MM.1S (cell line): ENCODE measurements around the gene TUBB2B.

Experiments used
- DNase-seq: peaks from one replicate; pipeline ENCODE4 v3.0.0-alpha.2; 2015
- H2AFZ ChIP-seq: fragments of 300-600 bp; sonication (generic); 2 replicates; pipeline ENCODE4 v1.6.0; 2016; ENCODE audit warnings: antibody characterized with exemption, low read length
- H3F3A ChIP-seq: fragments of 300-600 bp; sonication (generic); 2 replicates; pipeline ENCODE4 v1.6.1; 2016; ENCODE audit warnings: mild to moderate bottlenecking, antibody characterized with exemption, low read length, moderate library complexity, mixed read lengths; ENCODE audit not compliant: insufficient read depth
- H3K27ac ChIP-seq: fragments of 300-600 bp; sonication (generic); 2 replicates; pipeline ENCODE4 v1.5.1; 2016; ENCODE audit warnings: mild to moderate bottlenecking, low read length
- H3K27me3 ChIP-seq: fragments of 300-600 bp; sonication (generic); replicated peaks from 2 replicates; pipeline ENCODE4 v1.6.0; 2016; ENCODE audit warnings: low read length; ENCODE audit not compliant: insufficient read depth
- H3K36me3 ChIP-seq: fragments of 300-600 bp; sonication (generic); replicated peaks from 2 replicates; pipeline ENCODE4 v1.6.1; 2016; ENCODE audit warnings: mild to moderate bottlenecking, low read length, mixed read lengths; ENCODE audit not compliant: insufficient read depth
- H3K4me1 ChIP-seq: fragments of 300-600 bp; sonication (generic); 2 replicates; pipeline ENCODE4 v1.6.1; 2016; ENCODE audit warnings: low read length, mixed read lengths
- H3K4me2 ChIP-seq: fragments of 300-600 bp; sonication (generic); 2 replicates; pipeline ENCODE4 v1.6.0; 2016; ENCODE audit warnings: low read depth, low read length
- H3K4me3 ChIP-seq: fragments of 300-600 bp; sonication (generic); 2 replicates; pipeline ENCODE4 v1.5.1; 2016; ENCODE audit warnings: low read length, mixed read lengths
- H3K79me2 ChIP-seq: fragments of 300-600 bp; sonication (generic); 2 replicates; pipeline ENCODE4 v1.6.1; 2016; ENCODE audit warnings: mixed run types, low read length, mixed read lengths
- H3K9ac ChIP-seq: fragments of 300-600 bp; sonication (generic); 2 replicates; pipeline ENCODE4 v1.6.1; 2016; ENCODE audit warnings: low read length, mixed read lengths
- H3K9me2 ChIP-seq: fragments of 300-600 bp; sonication (generic); replicated peaks from 2 replicates; pipeline ENCODE4 v1.6.1; 2016; ENCODE audit warnings: mild to moderate bottlenecking, low read length, mixed read lengths; ENCODE audit not compliant: insufficient read depth
- H3K9me3 ChIP-seq: fragments of 300-600 bp; sonication (generic); replicated peaks from 2 replicates; pipeline ENCODE4 v1.6.1; 2016; ENCODE audit warnings: mild to moderate bottlenecking, low read length, mixed read lengths; ENCODE audit not compliant: insufficient read depth
- H4K20me1 ChIP-seq: fragments of 300-600 bp; sonication (generic); 2 replicates; pipeline ENCODE4 v1.6.1; 2016; ENCODE audit warnings: mild to moderate bottlenecking, low read length, moderate library complexity, mixed read lengths; ENCODE audit not compliant: insufficient read depth
- EZH2 ChIP-seq: fragments of 300-600 bp; sonication (generic); optimal IDR thresholded peaks from 2 replicates; pipeline ENCODE3; 2017; ENCODE audit warnings: low read depth, mild to moderate bottlenecking, antibody characterized with exemption, low read length, mixed read lengths
- EZH2phosphoT487 ChIP-seq: fragments of 300-600 bp; sonication (generic); IDR thresholded peaks from 2 replicates; pipeline ENCODE4 v1.6.1; 2018; ENCODE audit warnings: antibody characterized with exemption, low read length
- TF ChIP-seq, protein P1 (sequence below): fragments of 300-600 bp; sonication (generic); IDR thresholded peaks from 2 replicates; pipeline ENCODE4 v1.5.1; 2016; ENCODE audit warnings: antibody characterized with exemption, low read length, mixed read lengths

TUBB2B gene

DNA sequence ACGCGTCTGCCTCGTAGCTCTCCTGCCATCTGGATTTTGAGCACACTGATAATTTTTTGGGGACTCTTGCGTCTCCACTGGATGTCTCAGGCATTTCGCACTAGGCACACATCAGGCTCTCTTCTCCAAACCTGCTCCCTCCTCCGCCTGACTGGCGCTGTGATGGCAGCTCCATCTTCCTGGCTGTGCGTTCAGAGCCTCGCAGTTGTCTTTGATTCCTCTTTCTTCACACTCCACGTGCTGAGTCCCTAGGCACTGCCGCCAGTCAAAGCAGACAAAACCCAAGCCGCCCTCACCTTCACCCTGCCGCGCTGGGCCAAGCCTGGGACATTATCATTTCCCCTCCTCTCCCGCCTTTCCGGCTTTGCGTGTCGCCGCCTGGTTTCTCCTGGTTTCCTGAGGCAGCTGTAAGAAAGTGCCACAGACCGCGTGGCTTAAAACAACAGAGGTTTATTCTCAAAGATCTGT, 32.1 kb upstream of the TUBB2B start:
- Histone ChIP-seq H3K4me3 (peak overlapping the region; percentile 86), H3K79me2 (peaks cover 55% of the 10 kb centered on the region), H3K9me2 (no peaks in the 10 kb centered on the region), H3F3A (no peaks in the 10 kb centered on the region), H2AFZ (peak overlapping the region; percentile 53), H3K4me2 (peak overlapping the region; percentile 90), H3K27ac (peak overlapping the region; percentile 41; the same call in 1 of the 2 replicates), H3K9ac (peak overlapping the region; percentile 67), H3K36me3 (peaks cover 5% of the 10 kb centered on the region; the same call in 1 of the 2 replicates), H3K9me3 (no peaks in the 10 kb centered on the region), H4K20me1 (peaks cover 5% of the 10 kb centered on the region; the same call in 1 of the 2 replicates), H3K27me3 (peaks cover 6% of the 10 kb centered on the region; the same call in 1 of the 2 replicates), H3K4me1 (0 out of 2 replicates have a peak, but pooled peaks cover 9% of the 10 kb centered on the region)
- DNase-seq: peak; percentile 35
- no peak for TF ChIP-seq EZH2phosphoT487
- TF ChIP-seq EZH2: no peak
- TF ChIP-seq, protein P1, sequence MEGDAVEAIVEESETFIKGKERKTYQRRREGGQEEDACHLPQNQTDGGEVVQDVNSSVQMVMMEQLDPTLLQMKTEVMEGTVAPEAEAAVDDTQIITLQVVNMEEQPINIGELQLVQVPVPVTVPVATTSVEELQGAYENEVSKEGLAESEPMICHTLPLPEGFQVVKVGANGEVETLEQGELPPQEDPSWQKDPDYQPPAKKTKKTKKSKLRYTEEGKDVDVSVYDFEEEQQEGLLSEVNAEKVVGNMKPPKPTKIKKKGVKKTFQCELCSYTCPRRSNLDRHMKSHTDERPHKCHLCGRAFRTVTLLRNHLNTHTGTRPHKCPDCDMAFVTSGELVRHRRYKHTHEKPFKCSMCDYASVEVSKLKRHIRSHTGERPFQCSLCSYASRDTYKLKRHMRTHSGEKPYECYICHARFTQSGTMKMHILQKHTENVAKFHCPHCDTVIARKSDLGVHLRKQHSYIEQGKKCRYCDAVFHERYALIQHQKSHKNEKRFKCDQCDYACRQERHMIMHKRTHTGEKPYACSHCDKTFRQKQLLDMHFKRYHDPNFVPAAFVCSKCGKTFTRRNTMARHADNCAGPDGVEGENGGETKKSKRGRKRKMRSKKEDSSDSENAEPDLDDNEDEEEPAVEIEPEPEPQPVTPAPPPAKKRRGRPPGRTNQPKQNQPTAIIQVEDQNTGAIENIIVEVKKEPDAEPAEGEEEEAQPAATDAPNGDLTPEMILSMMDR: peak; percentile 20; the same call in 1 of the 2 replicates

DNA sequence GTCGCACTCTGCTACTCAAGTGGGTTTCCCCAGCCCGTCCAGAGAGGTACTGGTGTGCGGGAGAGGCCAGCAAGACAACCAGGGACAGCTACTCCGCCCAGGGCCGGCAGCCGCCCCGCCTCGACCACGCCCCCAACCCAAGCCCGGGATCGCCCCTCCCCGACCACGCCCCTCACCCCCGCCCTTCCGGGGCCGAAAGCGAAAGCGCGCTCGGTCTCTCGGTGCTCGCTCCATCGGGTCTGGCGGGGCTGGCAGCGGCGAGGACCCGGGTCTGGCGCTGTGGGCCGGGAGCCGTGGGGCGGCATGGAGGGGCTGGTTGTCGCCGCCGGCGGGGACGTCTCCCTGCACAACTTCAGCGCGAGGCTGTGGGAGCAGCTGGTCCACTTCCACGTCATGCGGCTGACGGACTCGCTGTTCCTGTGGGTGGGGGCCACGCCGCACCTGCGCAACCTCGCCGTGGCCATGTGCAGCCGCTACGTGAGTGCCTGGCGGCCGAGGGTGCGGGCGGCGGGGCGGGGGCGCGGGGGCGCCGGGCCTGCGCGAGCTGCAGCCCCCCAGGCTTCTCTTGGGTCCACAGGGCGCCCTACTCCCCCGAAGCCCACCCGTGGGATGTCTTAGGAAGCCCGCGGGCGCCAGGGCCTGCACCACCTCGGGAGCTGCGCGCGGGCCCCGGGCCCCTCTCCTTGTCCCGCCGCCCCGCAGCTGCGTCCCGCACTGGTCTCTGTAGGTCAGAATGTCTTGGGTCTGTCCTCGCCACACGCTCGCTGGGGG, 31.5 kb upstream of the TUBB2B start, which contains the start of gene PSMG4:
TSS of gene PSMG4 (plus strand) at position 228 of the 771 bp plus-strand sequence. CDS start at position 304, 76 bp downstream.
- no peaks in the 10 kb centered on the region for H3K9me2 ChIP-seq
- peak within 1 kb of the TSS; percentile 86 for H3K4me3 ChIP-seq
- peak; percentile 82 for DNase-seq
- H3K79me2 ChIP-seq: peaks cover 49% of the 10 kb centered on the region
- H3K4me1 ChIP-seq: 0 out of 2 replicates have a peak, but pooled peaks cover 9% of the 10 kb centered on the region
- peaks cover 6% of the 10 kb centered on the region; the same call in 1 of the 2 replicates for H3K27me3 ChIP-seq
- H3K27ac ChIP-seq: peak within 1 kb of the TSS; percentile 41; the same call in 1 of the 2 replicates
- peaks cover 5% of the 10 kb centered on the region; the same call in 1 of the 2 replicates for H4K20me1 ChIP-seq
- peak within 1 kb of the TSS; percentile 90 for H3K4me2 ChIP-seq
- no peaks in the 10 kb centered on the region for H3K36me3 ChIP-seq
- H3K9ac ChIP-seq: peak within 1 kb of the TSS; percentile 67
- no peaks in the 10 kb centered on the region for H3F3A ChIP-seq
- H3K9me3 ChIP-seq: no peaks in the 10 kb centered on the region
- peak within 1 kb of the TSS; percentile 66 for H2AFZ ChIP-seq
- TF ChIP-seq, protein P1: no peak
- no peak for TF ChIP-seq EZH2
- TF ChIP-seq EZH2phosphoT487: no peak

DNA sequence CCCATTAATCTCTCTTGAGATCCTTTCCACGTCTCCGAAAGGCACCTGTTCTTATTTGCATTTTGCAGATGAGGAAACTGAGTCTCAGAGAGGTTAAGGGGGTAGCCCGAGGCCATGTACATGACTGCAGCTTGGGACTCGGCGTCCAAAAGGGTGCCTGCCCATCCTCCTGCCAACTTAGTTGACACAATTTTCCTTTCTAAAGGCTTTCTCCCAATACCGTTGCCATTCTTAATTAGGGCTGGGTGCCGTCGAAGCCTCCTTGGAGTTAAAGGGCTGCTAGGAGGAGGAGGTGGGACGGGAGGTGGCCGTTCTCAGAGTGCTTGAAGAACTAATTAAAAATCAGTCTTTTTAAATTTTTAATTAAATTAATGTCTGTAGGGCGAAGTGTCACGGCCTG, 30.7 kb upstream of the TUBB2B start:
- no peak overlapping the region for H3K9ac ChIP-seq
- peaks cover 42% of the 10 kb centered on the region for H3K79me2 ChIP-seq
- H2AFZ ChIP-seq: no peak overlapping the region
- no peaks in the 10 kb centered on the region for H3K9me3 ChIP-seq
- H3K4me2 ChIP-seq: peak overlapping the region; percentile 53
- no peaks in the 10 kb centered on the region for H3K9me2 ChIP-seq
- H3K4me3 ChIP-seq: peak overlapping the region; percentile 86; the same call in 1 of the 2 replicates
- peaks cover 6% of the 10 kb centered on the region; the same call in 1 of the 2 replicates for H3K27me3 ChIP-seq
- H3K36me3 ChIP-seq: no peaks in the 10 kb centered on the region
- TF ChIP-seq EZH2phosphoT487 (no peak), EZH2 (no peak)
- TF ChIP-seq, protein P1: no peak
- DNase-seq: no peak
- H3F3A ChIP-seq: no peaks in the 10 kb centered on the region
- H3K4me1 ChIP-seq: 0 out of 2 replicates have a peak, but pooled peaks cover 9% of the 10 kb centered on the region
- H3K27ac ChIP-seq: no peak overlapping the region
- peaks cover 5% of the 10 kb centered on the region; the same call in 1 of the 2 replicates for H4K20me1 ChIP-seq
